ENCODE results near the gene FRMPD2. TPM values are rescaled to one million over a fixed set of nuclear protein-coding genes. Genes with fewer than 3 reads are reported as not detected.
"Not testable (repeated sequence)": the region's sequence is repeated elsewhere in the genome, so short reads cannot be mapped to it uniquely, and the experiment has no call there.

FRMPD2 gene
- total RNA-seq, 5 donors from 2014 or later (not counting 1 experiment from before 2014, with no cell fraction given) = 0.43 TPM; not detected in 4

GRCh38 chr10:48147643-48148042 lies 126.9 kb downstream of the FRMPD2 start:
- ATAC-seq (replicated peaks in 1 of 4) = not testable (repeated sequence)

GRCh38 chr10:48143721-48144642 lies 130.5 kb downstream of the FRMPD2 start:
- H3K4me1 ChIP-seq (ENCODE audit: control insufficient read depth in 1 of 2, extremely low read depth in 1 of 2, insufficient read depth in 2 of 2, low read length in 2 of 2); POLR2A ChIA-PET; DNase-seq; H3K9me3 ChIP-seq; H3K27me3 Mint-ChIP-seq; H3K4me1 Mint-ChIP-seq; H3K36me3 ChIP-seq (ENCODE audit: control insufficient read depth in 2 of 2, extremely low read depth in 1 of 2, insufficient read depth in 1 of 2, low read length in 1 of 2); H3K9me3 Mint-ChIP-seq; ATAC-seq (replicated peaks in 1 of 4); H3K4me3 ChIP-seq (ENCODE audit: control insufficient read depth in 1 of 2, extremely low read depth in 1 of 2, low read length in 1 of 2); H3K27ac ChIP-seq (ENCODE audit: low read length); CTCF ChIA-PET; H3K4me3 Mint-ChIP-seq; H3K36me3 Mint-ChIP-seq; H3K27me3 ChIP-seq (replicated peaks in 1 of 2; ENCODE audit: control insufficient read depth in 2 of 2, extremely low read depth in 1 of 2, insufficient read depth in 2 of 2, low read length in 1 of 2); H3K27ac Mint-ChIP-seq: not testable (repeated sequence)
- WGBS (ENCODE audit: insufficient coverage) = no CpG with 5 or more reads among the region's 10 CpGs

More at GRCh38 chr10:48147643-48148042, 126.9 kb downstream of the FRMPD2 start:
- no CpG with 5 or more reads among the region's 3 CpGs for WGBS (ENCODE audit: insufficient coverage)
- DNase-seq; H3K4me1 Mint-ChIP-seq; CTCF ChIA-PET; H3K27ac Mint-ChIP-seq; H3K36me3 Mint-ChIP-seq; H3K27me3 Mint-ChIP-seq; H3K9me3 ChIP-seq; POLR2A ChIA-PET; H3K36me3 ChIP-seq (ENCODE audit: control insufficient read depth in 2 of 2, extremely low read depth in 1 of 2, insufficient read depth in 1 of 2, low read length in 1 of 2); H3K9me3 Mint-ChIP-seq; H3K27ac ChIP-seq (ENCODE audit: low read length); H3K4me3 Mint-ChIP-seq; H3K27me3 ChIP-seq (replicated peaks in 1 of 2; ENCODE audit: control insufficient read depth in 2 of 2, extremely low read depth in 1 of 2, insufficient read depth in 2 of 2, low read length in 1 of 2); H3K4me3 ChIP-seq (ENCODE audit: control insufficient read depth in 1 of 2, extremely low read depth in 1 of 2, low read length in 1 of 2); H3K4me1 ChIP-seq (ENCODE audit: control insufficient read depth in 1 of 2, extremely low read depth in 1 of 2, insufficient read depth in 2 of 2, low read length in 2 of 2): not testable (repeated sequence)

DNA sequence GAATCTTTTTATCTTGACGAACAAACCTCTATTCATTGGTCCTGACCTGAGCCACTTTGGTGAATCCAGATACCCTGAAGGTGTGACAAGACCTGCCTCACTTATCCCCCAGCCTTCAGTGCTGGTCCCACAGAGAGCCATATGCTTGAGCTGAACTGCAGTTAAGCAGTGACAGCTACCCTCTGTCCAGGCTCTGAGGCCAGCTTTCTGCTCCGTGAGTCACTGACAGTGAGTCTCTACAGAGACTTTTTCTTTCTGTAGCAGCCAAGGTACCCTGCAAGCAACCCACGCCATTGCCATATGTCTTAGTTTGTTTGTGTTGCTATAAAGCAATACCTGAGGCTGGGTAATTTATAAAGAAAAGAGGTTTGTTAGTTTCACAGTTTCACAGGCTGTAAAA lies 133.5 kb downstream of the FRMPD2 start:
- H3K4me3 Mint-ChIP-seq; H3K4me1 Mint-ChIP-seq; H3K36me3 ChIP-seq (ENCODE audit: control insufficient read depth in 2 of 2, extremely low read depth in 1 of 2, insufficient read depth in 1 of 2, low read length in 1 of 2); H3K27ac Mint-ChIP-seq; H3K9me3 ChIP-seq; H3K27ac ChIP-seq (ENCODE audit: low read length); H3K36me3 Mint-ChIP-seq; H3K4me3 ChIP-seq (ENCODE audit: control insufficient read depth in 1 of 2, extremely low read depth in 1 of 2, low read length in 1 of 2); H3K27me3 ChIP-seq (replicated peaks in 1 of 2; ENCODE audit: control insufficient read depth in 2 of 2, extremely low read depth in 1 of 2, insufficient read depth in 2 of 2, low read length in 1 of 2); POLR2A ChIA-PET; H3K27me3 Mint-ChIP-seq; ATAC-seq (replicated peaks in 1 of 4); H3K9me3 Mint-ChIP-seq; H3K4me1 ChIP-seq (ENCODE audit: control insufficient read depth in 1 of 2, extremely low read depth in 1 of 2, insufficient read depth in 2 of 2, low read length in 2 of 2); CTCF ChIA-PET; DNase-seq: not testable (repeated sequence)
- WGBS (ENCODE audit: insufficient coverage) = no CpG with 5 or more reads among the region's 3 CpGs

DNA sequence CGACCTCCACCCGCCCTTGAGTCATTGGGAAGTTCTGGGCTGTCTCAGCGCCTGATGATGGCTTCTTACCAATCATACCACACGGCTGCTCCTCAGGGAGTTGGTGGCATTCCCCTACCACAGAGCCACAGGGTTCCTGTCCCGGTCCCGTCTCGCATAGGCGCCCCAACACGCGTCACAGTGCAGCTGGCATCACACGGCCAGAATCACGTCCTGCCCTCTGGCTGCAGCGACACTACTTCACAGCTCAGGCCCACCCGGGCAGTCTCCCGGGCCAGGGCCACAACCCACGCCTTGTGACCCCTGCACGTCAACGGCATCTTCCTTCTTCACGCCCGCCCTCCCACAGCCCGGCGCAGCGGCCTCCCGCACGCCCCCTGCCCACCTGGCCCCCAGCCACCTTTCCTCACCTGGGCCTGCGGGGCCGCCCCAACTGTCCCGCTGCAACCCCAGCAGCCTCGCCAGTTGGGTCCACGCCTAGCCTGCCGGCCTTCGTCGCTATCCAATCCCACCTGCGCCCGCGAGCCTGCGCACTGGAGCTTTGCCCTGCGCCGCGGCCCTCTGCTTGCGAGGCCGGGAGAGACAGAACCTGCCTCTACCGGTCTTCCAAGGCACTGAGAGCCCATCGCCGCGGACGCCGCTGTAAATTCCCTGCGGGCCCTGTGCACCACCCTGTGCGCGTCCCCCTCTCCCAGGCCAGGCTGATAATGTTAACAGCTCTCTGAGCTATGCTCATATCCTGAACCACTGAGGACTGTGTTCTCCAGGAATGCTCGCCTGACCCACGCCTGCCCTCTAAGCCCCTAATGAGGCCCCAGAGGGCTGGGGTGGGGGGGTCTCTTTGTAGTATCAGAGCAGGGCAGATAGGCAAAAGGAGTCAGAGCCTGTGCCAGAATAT lies 134.3 kb downstream of the FRMPD2 start:
- H3K27me3 ChIP-seq (replicated peaks in 1 of 2; ENCODE audit: control insufficient read depth in 2 of 2, extremely low read depth in 1 of 2, insufficient read depth in 2 of 2, low read length in 1 of 2); H3K4me3 Mint-ChIP-seq; CTCF ChIA-PET; H3K9me3 ChIP-seq; DNase-seq; POLR2A ChIA-PET; H3K27ac ChIP-seq (ENCODE audit: low read length); H3K4me1 Mint-ChIP-seq; H3K9me3 Mint-ChIP-seq; H3K4me3 ChIP-seq (ENCODE audit: control insufficient read depth in 1 of 2, extremely low read depth in 1 of 2, low read length in 1 of 2); H3K36me3 Mint-ChIP-seq; H3K27me3 Mint-ChIP-seq; H3K36me3 ChIP-seq (ENCODE audit: control insufficient read depth in 2 of 2, extremely low read depth in 1 of 2, insufficient read depth in 1 of 2, low read length in 1 of 2); H3K4me1 ChIP-seq (ENCODE audit: control insufficient read depth in 1 of 2, extremely low read depth in 1 of 2, insufficient read depth in 2 of 2, low read length in 2 of 2); H3K27ac Mint-ChIP-seq: not testable (repeated sequence)
- no CpG with 5 or more reads among the region's 53 CpGs for WGBS (ENCODE audit: insufficient coverage)
- ATAC-seq (replicated peaks in 1 of 4) = peak in 2 of 4 experiments; percentile 44 to 45

- no CpG with 5 or more reads among the region's 2 CpGs for WGBS (ENCODE audit: insufficient coverage)
- H3K4me3 Mint-ChIP-seq; POLR2A ChIA-PET; H3K36me3 Mint-ChIP-seq; H3K27ac ChIP-seq (ENCODE audit: low read length); DNase-seq; H3K4me1 ChIP-seq (ENCODE audit: control insufficient read depth in 1 of 2, extremely low read depth in 1 of 2, insufficient read depth in 2 of 2, low read length in 2 of 2); H3K9me3 Mint-ChIP-seq; H3K27ac Mint-ChIP-seq; H3K9me3 ChIP-seq; ATAC-seq (replicated peaks in 1 of 4); H3K4me1 Mint-ChIP-seq; H3K4me3 ChIP-seq (ENCODE audit: control insufficient read depth in 1 of 2, extremely low read depth in 1 of 2, low read length in 1 of 2); CTCF ChIA-PET; H3K27me3 ChIP-seq (replicated peaks in 1 of 2; ENCODE audit: control insufficient read depth in 2 of 2, extremely low read depth in 1 of 2, insufficient read depth in 2 of 2, low read length in 1 of 2); H3K36me3 ChIP-seq (ENCODE audit: control insufficient read depth in 2 of 2, extremely low read depth in 1 of 2, insufficient read depth in 1 of 2, low read length in 1 of 2); H3K27me3 Mint-ChIP-seq: not testable (repeated sequence)
Measured at GRCh38 chr10:48128954-48129353, 145.5 kb downstream of the FRMPD2 start.

- H3K4me1 ChIP-seq (ENCODE audit: control insufficient read depth in 1 of 2, extremely low read depth in 1 of 2, insufficient read depth in 2 of 2, low read length in 2 of 2); H3K9me3 ChIP-seq; ATAC-seq (replicated peaks in 1 of 4); H3K27ac Mint-ChIP-seq; H3K9me3 Mint-ChIP-seq; POLR2A ChIA-PET; H3K27ac ChIP-seq (ENCODE audit: low read length); H3K4me3 ChIP-seq (ENCODE audit: control insufficient read depth in 1 of 2, extremely low read depth in 1 of 2, low read length in 1 of 2); DNase-seq; CTCF ChIA-PET; H3K36me3 Mint-ChIP-seq; H3K36me3 ChIP-seq (ENCODE audit: control insufficient read depth in 2 of 2, extremely low read depth in 1 of 2, insufficient read depth in 1 of 2, low read length in 1 of 2); H3K27me3 ChIP-seq (replicated peaks in 1 of 2; ENCODE audit: control insufficient read depth in 2 of 2, extremely low read depth in 1 of 2, insufficient read depth in 2 of 2, low read length in 1 of 2); H3K4me1 Mint-ChIP-seq; H3K4me3 Mint-ChIP-seq; H3K27me3 Mint-ChIP-seq: not testable (repeated sequence)
- WGBS (ENCODE audit: insufficient coverage) = no CpG with 5 or more reads among the region's 2 CpGs
Measured at GRCh38 chr10:48126251-48126650, 148.2 kb downstream of the FRMPD2 start.
